Body of pancreas (tissue), 4 donors: ENCODE results near the gene JMY.

ENCODE experiments used
- POLR2A ChIP-seq, 3 donors: fragments of 450-650 bp; IDR thresholded peaks; one replicate each; pipeline ENCODE4 v1.6.1; 2016; ENCODE audit warnings: antibody characterized with exemption in 3 of 3, mild to moderate bottlenecking in 2 of 3
- TF ChIP-seq, protein P1 (sequence below), 7 experiments: fragments of 450-650 bp in 4 of 7; fragments of 200-600 bp in 3 of 7; sonication (generic) in 3 of 7; IDR thresholded peaks; one replicate each; pipeline ENCODE4 v1.5.1; 2016 to 2019; ENCODE audit warnings: antibody characterized with exemption in 7 of 7

DNA sequence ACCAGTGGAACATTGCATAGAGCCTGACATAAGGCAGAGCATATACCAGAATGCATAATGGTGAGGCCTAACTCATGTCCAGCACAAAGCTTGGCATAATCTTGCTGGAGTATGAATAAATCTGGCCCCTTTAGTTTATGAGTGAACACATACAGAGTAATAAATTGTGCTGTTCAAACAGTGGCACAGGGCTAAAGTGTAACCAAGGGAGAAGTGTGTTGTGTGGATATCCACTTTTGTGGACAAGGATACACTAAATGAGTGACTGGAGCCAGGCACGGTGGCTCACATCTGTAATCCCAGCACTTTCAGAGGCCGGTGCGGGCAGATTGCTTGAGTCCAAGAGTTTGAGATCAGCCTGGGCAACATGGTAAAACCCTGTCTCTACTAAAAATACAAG, 29.4 kb upstream of the JMY start:
- no peak for TF ChIP-seq POLR2A (IDR thresholded peaks at IDR 0.05)
- TF ChIP-seq, protein P1, sequence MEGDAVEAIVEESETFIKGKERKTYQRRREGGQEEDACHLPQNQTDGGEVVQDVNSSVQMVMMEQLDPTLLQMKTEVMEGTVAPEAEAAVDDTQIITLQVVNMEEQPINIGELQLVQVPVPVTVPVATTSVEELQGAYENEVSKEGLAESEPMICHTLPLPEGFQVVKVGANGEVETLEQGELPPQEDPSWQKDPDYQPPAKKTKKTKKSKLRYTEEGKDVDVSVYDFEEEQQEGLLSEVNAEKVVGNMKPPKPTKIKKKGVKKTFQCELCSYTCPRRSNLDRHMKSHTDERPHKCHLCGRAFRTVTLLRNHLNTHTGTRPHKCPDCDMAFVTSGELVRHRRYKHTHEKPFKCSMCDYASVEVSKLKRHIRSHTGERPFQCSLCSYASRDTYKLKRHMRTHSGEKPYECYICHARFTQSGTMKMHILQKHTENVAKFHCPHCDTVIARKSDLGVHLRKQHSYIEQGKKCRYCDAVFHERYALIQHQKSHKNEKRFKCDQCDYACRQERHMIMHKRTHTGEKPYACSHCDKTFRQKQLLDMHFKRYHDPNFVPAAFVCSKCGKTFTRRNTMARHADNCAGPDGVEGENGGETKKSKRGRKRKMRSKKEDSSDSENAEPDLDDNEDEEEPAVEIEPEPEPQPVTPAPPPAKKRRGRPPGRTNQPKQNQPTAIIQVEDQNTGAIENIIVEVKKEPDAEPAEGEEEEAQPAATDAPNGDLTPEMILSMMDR (IDR thresholded peaks at IDR 0.05): no peak
